ENCODE results near the gene NYNRIN.

GRCh38 chr14:24390701-24391468 is 7.9 kb upstream of the NYNRIN start:
- TF ChIP-seq EZH2 (IDR thresholded peaks at IDR 0.05; ENCODE audit: borderline replicate concordance, insufficient read depth, low read length, poor library complexity, severe bottlenecking), result no peak
- TF ChIP-seq CTCF (IDR thresholded peaks at IDR 0.05; ENCODE audit: poor library complexity, severe bottlenecking), result no peak

All from neural cell (in vitro differentiated cells).